GM12878 (cell line): ENCODE data around the gene RBPJ. TPM values are rescaled to one million over a fixed set of nuclear protein-coding genes. Genes with fewer than 3 reads are reported as not detected.

Experiments used
- ATF7 ChIP-seq: fragments of 450-650 bp; IDR thresholded peaks from 2 replicates; pipeline ENCODE4 v1.6.1; 2016; ENCODE audit warnings: low read depth, mild to moderate bottlenecking
- CBFB ChIP-seq: IDR thresholded peaks from 2 replicates; pipeline ENCODE4 v1.6.1; 2016; ENCODE audit warnings: antibody characterized with exemption, low read depth
- CBX3 ChIP-seq: fragments of 200-600 bp; sonication (generic); IDR thresholded peaks from 2 replicates; pipeline ENCODE4 v1.6.1; 2016; ENCODE audit warnings: low read depth, borderline replicate concordance
- CHD1 ChIP-seq: IDR thresholded peaks from 2 replicates; pipeline ENCODE4 v1.6.1; 2012; ENCODE audit warnings: low read depth, low read length, improper control_type of control experiment
- CREM ChIP-seq: IDR thresholded peaks from 2 replicates; pipeline ENCODE4 v1.6.1; 2014; ENCODE audit warnings: antibody characterized with exemption, low read depth
- EED ChIP-seq: sonication (generic); IDR thresholded peaks from 2 replicates; pipeline ENCODE4 v1.6.1; 2016; ENCODE audit warnings: antibody characterized with exemption, low read depth
- EGR1 ChIP-seq, 2 experiments: IDR thresholded peaks; 1 replicate in 1 of 2; 2 replicates in 1 of 2; pipeline ENCODE4 v1.6.1; 2011 to 2012; ENCODE audit warnings: low read depth in 2 of 2, low read length in 2 of 2, borderline replicate concordance in 1 of 2, mild to moderate bottlenecking in 1 of 2, moderate library complexity in 1 of 2
- EP300 ChIP-seq, 2 experiments: fragments of 150-350 bp in 1 of 2; IDR thresholded peaks; 2 replicates each; pipeline ENCODE4 v1.6.1; 2011 to 2012; ENCODE audit warnings: low read depth in 2 of 2, low read length in 2 of 2, borderline replicate concordance in 1 of 2, improper control_type of control experiment in 1 of 2, inconsistent platforms in 1 of 2; ENCODE audit not compliant: control insufficient read depth in 1 of 2
- ETV6 ChIP-seq, 2 experiments: fragments of 450-650 bp in 1 of 2; IDR thresholded peaks in 1 of 2; conservative IDR thresholded peaks in 1 of 2; 2 replicates each; pipeline ENCODE4 v1.6.1; 2014; ENCODE audit warnings: antibody characterized with exemption in 1 of 2, borderline replicate concordance in 1 of 2, low read depth in 1 of 2, mild to moderate bottlenecking in 1 of 2, moderate library complexity in 1 of 2
- FOXM1 ChIP-seq: IDR thresholded peaks from 2 replicates; pipeline ENCODE4 v1.6.1; 2012; ENCODE audit warnings: low read depth, mild to moderate bottlenecking, inconsistent platforms, low read length, moderate library complexity
- POU2F2 ChIP-seq: IDR thresholded peaks from 3 replicates; pipeline ENCODE4 v1.6.1; 2011; ENCODE audit warnings: low read depth, mild to moderate bottlenecking, low read length, borderline replicate concordance
- RELB ChIP-seq: fragments of 450-650 bp; IDR thresholded peaks from 2 replicates; pipeline ENCODE4 v1.6.1; 2017; ENCODE audit warnings: low read depth, mild to moderate bottlenecking, moderate library complexity
- RFX5 ChIP-seq: IDR thresholded peaks from 2 replicates; pipeline ENCODE4 v1.6.1; 2011; ENCODE audit warnings: low read depth, low read length, improper control_type of control experiment
- SMAD1 ChIP-seq: fragments of 450-650 bp; IDR thresholded peaks from 2 replicates; pipeline ENCODE4 v1.6.1; 2018; ENCODE audit warnings: mild to moderate bottlenecking, low read depth; ENCODE audit not compliant: partially characterized antibody
- SUPT20H ChIP-seq: IDR thresholded peaks from 2 replicates; pipeline ENCODE4 v1.6.1; 2011; ENCODE audit warnings: low read depth, mild to moderate bottlenecking, low read length, moderate library complexity, borderline replicate concordance; ENCODE audit not compliant: control insufficient read depth
- ZNF592 ChIP-seq: fragments of 450-650 bp; IDR thresholded peaks from 2 replicates; pipeline ENCODE4 v1.6.1; 2017; ENCODE audit warnings: mild to moderate bottlenecking, moderate library complexity
- polyA plus RNA-seq, 11 experiments: library from polyadenylated mRNA; depleted of rRNA in 4 of 11; unstranded in 6 of 11; stranded (reverse) in 5 of 11; fragments of >200 nt; fragmentation: Nextera tagmentation in 4 of 11; fragmentation: Illumina TruSeq in 1 of 11; extraction: Ambion mirVana in 4 of 11; extraction: Trizol in 1 of 11; gene quantifications; 1 replicate in 1 of 11; 2 replicates in 10 of 11; pipeline versions ENCODE4 v1.2.1 to v1.2.3, GENCODE V29; 2011 to 2016; ENCODE audit warnings: inconsistent platforms in 2 of 11, missing spikeins in 2 of 11, low read depth in 1 of 11
- total RNA-seq, 4 experiments: library from RNA; depleted of rRNA in 3 of 4; stranded (reverse); fragments of >200 nt in 3 of 4; fragmentation: Illumina TruSeq in 1 of 4; extraction: Trizol in 1 of 4; gene quantifications; 2 replicates each; pipeline versions ENCODE4 v1.2.1 to v1.2.3, GENCODE V29; 2013 to 2021
- TF ChIP-seq, protein P1 (sequence below): fragments of 450-650 bp; IDR thresholded peaks from 2 replicates; pipeline ENCODE4 v1.6.1; 2016; ENCODE audit warnings: mild to moderate bottlenecking, moderate library complexity, borderline replicate concordance
- TF ChIP-seq, protein P2 (sequence below): IDR thresholded peaks from 2 replicates; pipeline ENCODE4 v1.6.1; 2012; ENCODE audit warnings: low read depth, low read length, improper control_type of control experiment

The RBPJ gene
- total and polyA plus RNA-seq, 10 of the 15 experiments (the other 5 are each of a cell fraction or from before 2014, with no cell fraction given): 24.5 to 87.6 (median 41.6) TPM

GRCh38 chr4:26288355-26288909 is 32.4 kb upstream of the RBPJ start (continued):
- TF ChIP-seq ZNF592 (no peak), SMAD1 (no peak), FOXM1 (0 out of 2 replicates have a peak, but pooled peaks have one; percentile 50), RELB (peak; percentile 44; the same call in 1 of the 2 replicates), CBX3 (no peak), SUPT20H (no peak), POU2F2 (peak; percentile 30; the same call in 1 of the 3 replicates), EED (peak; percentile 63), ETV6 (conservative IDR thresholded peaks at IDR 0.05 in 1 of 2, IDR thresholded peaks at IDR 0.05 in 1 of 2; ENCODE audit: borderline replicate concordance in 1 of 2, low read depth in 1 of 2) (peak in 1 of 2 experiments; percentile 57; a peak in 1 of 4 replicates), EP300 (IDR thresholded peaks at IDR 0.05; ENCODE audit: borderline replicate concordance in 1 of 2, control insufficient read depth in 1 of 2, low read depth in 2 of 2, low read length in 2 of 2) (0 out of 4 replicates have a peak, but pooled peaks of 1 of the 2 experiments have one; percentile 14), CHD1 (no peak), ATF7 (peak; percentile 60; the same call in 1 of the 2 replicates), CREM (peak; percentile 9; the same call in 1 of the 2 replicates), CBFB (0 out of 2 replicates have a peak, but pooled peaks have one; percentile 11), RFX5 (no peak), EGR1 (IDR thresholded peaks at IDR 0.05; ENCODE audit: borderline replicate concordance in 1 of 2, low read depth in 2 of 2, low read length in 2 of 2) (no peak)
- TF ChIP-seq, protein P1, sequence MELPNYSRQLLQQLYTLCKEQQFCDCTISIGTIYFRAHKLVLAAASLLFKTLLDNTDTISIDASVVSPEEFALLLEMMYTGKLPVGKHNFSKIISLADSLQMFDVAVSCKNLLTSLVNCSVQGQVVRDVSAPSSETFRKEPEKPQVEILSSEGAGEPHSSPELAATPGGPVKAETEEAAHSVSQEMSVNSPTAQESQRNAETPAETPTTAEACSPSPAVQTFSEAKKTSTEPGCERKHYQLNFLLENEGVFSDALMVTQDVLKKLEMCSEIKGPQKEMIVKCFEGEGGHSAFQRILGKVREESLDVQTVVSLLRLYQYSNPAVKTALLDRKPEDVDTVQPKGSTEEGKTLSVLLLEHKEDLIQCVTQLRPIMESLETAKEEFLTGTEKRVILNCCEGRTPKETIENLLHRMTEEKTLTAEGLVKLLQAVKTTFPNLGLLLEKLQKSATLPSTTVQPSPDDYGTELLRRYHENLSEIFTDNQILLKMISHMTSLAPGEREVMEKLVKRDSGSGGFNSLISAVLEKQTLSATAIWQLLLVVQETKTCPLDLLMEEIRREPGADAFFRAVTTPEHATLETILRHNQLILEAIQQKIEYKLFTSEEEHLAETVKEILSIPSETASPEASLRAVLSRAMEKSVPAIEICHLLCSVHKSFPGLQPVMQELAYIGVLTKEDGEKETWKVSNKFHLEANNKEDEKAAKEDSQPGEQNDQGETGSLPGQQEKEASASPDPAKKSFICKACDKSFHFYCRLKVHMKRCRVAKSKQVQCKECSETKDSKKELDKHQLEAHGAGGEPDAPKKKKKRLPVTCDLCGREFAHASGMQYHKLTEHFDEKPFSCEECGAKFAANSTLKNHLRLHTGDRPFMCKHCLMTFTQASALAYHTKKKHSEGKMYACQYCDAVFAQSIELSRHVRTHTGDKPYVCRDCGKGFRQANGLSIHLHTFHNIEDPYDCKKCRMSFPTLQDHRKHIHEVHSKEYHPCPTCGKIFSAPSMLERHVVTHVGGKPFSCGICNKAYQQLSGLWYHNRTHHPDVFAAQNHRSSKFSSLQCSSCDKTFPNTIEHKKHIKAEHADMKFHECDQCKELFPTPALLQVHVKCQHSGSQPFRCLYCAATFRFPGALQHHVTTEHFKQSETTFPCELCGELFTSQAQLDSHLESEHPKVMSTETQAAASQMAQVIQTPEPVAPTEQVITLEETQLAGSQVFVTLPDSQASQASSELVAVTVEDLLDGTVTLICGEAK: no peak
- TF ChIP-seq, protein P2, sequence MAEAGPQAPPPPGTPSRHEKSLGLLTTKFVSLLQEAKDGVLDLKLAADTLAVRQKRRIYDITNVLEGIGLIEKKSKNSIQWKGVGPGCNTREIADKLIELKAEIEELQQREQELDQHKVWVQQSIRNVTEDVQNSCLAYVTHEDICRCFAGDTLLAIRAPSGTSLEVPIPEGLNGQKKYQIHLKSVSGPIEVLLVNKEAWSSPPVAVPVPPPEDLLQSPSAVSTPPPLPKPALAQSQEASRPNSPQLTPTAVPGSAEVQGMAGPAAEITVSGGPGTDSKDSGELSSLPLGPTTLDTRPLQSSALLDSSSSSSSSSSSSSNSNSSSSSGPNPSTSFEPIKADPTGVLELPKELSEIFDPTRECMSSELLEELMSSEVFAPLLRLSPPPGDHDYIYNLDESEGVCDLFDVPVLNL: no peak
